M059J (cell line): ENCODE results near the gene COA8. TPM values are rescaled to one million over a fixed set of nuclear protein-coding genes. Genes with fewer than 3 reads are reported as not detected.

ENCODE experiments used
- DNase-seq: peaks from one replicate; pipeline ENCODE4 v3.0.0-alpha.2; 2012; ENCODE audit warnings: low read depth
- total RNA-seq: library from RNA; depleted of rRNA; stranded (reverse); fragments of >200 nt; shearing (Covaris generic); gene quantifications from 2 replicates; pipeline ENCODE4 v1.2.3, GENCODE V29; 2014; rRNA removed

The COA8 gene
- total RNA-seq, 1 experiment from 2014 or later, result 30.7 TPM

DNA sequence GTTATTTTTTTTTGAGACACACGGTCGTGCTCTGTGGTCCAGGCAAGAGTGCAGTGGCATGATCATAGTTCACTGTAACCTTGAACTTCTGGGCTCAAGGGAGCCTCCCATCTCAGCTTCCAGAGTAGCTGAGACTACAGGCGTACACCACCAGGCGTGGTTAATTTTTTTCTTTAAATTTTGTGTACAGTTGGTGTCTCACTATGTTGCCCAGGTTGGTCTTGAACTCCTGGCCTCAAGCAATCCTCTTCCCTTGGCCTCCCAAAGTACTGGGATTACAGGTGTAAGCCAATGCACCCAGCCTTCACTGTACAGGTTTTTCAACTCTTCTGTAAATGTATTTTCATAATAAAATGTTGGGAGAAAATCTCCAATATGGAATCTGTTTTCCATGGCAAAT, 60.5 kb downstream of the COA8 start:
- no peak for DNase-seq

DNA sequence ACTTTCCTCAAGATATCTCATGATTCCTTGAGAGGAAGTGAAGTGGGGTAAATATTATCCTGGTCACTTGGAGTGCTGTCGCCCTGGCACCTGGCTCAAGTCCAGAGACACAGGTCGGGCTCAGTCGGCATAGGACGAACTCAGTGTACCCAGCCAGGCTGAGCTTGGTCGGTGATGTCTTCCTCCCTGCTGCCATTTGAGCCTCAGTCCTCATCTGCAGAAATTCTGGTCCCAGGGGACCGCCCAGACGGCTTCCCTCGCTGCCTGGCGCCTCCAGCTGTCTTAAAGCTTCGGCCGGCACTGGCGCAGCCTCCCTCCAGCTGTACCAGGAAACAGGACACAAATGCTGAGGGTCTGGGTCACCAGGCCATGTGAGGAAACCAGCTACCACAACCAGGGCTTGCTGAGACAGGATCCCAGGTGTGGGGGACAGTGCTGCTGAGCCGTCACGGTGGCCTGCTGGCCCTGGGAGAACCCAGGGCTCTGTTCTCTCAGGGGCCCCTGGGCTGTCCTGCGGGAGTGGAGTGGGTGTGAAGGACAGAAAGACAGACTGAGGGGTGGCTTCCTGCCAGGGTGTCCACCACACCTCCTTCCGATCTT, 61.2 kb downstream of the COA8 start:
- DNase-seq, result no peak

DNA sequence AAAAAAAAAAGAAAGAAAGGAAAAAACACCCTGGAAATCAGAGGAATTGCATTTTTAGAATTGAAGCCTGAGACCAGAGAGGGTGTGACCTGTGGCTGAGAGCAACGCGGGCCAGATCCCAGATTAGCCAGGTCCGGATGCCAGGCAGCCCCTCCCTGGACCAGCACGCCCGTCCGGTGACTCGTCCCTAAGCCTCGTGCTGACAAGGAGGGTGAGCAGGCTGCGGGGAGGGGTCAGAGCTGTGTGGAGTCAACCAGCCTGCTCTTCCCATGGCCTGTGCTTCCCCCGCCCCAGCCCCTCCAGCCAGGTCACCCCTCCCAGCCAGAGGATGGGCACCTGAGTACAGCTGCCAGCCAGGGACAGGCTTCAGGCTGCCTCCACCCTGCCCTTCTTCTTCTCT, 62.1 kb downstream of the COA8 start:
- DNase-seq, result peak; percentile 76

DNA sequence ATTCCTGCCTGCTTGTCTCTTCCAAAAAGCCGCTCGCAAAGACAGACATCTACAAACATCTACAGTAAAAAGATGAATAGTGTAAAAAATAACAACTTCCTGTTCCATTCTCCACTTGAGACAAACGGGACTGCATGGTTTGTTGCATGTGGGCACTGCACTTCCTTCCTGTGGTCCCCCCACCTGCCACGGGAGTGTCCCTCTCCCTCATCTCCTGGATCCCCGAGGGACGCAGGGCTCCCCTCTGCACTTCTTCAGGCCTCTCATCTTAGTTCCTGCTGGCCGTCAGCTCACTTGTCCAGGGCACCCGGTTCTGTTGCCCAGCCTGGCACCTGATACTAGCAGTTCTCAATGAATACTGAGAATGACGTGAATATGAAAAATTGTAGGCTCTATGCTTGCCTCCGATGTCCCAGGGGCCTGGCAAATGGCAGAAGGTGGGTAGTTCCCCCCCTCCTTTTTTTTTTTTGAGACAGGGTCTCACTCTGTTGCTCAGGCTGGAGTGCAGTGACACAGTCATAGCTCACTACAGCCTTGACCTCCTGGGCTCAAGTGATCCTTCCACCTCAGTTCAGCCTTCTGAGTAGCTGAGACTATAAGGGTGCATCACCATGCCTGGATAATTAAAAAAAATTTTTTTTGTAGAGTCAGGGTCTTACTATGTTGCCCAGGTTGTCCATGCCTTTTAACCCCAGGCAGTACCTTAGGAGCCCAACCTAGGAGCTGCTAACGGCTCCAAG, 62.8 kb downstream of the COA8 start:
- DNase-seq, result no peak

DNA sequence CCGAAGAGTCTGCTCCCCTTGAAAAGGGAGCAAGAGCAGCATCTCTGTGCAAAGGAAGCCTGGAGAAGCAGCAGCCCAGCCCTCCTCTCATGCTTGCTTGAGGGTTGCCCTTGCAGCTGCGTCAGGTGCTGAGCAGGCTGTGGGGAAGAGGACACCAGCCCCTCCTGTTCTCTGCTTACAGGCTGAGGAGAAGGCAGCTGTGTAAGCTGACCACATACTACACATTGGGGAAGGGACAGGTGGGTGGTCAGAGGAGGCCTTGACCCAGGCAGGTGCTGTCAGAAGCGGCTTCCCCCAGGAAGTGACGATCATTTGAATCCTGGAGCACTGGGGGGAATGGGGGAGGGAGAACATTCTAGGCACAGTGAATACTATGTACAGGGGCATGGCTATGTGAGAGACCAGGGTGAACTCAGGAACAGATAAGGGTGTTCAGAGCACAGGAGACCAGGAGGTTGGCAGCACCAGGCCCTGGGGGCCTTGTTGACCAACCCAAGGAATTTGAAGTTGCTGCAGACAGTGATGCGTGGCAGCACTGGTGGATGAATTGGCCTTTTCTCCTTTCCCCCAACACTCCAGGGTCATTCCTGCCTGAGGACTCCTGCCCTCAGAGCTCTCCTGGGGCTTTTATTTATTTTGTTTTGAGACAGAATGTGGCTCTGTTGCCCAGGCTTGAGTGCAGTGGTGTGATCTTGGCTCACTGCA, 63.5 kb downstream of the COA8 start:
- DNase-seq, result peak; percentile 36

DNA sequence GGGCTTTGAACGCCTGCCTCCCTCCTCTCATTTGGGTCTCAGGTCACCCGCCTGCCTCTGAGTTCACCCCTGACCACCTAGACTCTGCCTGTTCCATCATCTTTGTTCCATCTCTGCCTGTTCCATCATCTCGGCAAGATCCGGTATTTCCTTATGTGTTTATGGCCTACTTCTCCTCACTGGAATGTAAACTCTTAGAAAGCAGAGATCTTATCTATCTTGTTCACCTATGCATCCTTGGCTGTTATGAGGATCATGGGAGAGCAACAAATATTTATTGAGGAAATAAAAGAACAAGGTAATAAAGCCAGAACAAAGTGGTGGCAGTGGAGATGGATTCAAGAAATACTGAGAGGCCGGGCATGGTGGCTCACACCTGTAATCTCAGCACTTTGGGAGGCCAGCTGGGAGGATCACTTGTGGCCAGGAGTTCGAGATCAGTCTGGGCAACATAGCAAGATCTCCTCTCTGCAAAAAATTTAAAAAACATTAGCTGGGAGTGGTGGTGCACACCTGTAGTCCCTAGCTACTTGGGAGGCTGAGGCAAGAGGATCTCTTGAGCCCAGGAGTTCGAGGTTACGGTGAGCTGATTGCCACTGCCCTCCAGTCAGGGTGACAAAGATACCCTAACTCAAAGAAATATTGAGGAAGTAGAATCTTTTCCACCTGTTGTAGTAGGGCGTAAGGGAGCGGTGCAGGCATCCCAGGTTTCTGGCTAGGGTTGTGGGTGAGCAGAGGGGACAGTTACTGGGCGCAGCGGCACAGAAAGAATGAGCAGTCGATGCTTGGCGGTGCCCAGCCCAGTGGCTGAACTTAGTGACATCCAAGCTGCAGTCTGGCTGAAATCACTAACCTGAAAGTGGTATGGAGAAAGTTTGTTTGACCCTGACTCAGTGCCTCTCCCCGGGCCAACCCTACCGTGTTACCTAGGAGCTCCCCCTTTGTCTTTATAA, 64.6 kb downstream of the COA8 start:
- no peak for DNase-seq

DNA sequence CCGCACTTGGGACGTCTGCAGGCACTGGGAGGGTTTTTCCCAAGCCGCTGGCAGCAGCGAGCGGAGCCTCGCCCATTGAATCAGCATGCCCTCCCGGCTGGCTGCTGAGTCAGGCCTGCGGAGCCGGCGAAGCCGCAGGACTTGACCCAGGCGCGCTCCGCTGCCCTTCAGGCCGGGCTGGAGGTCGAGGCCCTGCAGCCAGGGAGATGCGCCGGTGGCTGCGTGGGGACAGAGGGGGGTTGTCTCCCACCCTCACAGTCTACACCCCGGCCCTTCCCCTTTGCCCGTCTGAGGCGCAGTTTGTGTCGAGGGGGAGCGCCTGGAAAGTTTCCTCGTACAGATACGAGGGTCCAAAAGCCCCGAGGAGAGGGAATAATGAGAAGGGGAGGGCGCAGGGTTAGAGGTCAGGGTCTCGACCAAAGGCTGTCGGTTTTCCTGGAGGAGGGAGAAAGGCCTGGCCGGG, 65.5 kb downstream of the COA8 start:
- peak; percentile 77 for DNase-seq

DNA sequence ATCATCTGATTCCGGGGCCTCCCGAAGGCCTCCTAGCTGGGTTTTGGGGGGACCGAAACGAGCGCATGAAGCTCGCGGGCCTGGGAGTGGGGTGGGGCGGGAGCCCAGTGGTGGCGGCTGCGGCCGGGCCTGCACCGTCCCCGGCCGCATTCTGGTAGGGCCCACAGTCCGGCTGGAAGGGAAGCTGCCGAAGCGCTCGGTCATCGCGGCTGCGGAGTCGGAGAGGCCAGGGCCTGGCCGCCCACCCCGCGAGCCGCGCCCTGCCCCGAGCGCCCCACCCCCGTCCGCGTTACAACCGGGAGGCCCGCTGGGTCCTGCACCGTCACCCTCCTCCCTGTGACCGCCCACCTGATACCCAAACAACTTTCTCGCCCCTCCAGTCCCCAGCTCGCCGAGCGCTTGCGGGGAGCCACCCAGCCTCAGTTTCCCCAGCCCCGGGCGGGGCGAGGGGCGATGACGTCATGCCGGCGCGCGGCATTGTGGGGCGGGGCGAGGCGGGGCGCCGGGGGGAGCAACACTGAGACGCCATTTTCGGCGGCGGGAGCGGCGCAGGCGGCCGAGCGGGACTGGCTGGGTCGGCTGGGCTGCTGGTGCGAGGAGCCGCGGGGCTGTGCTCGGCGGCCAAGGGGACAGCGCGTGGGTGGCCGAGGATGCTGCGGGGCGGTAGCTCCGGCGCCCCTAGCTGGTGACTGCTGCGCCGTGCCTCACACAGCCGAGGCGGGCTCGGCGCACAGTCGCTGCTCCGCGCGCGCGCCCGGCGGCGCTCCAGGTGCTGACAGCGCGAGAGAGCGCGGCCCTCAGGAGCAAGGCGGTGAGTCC, 66.1 kb downstream of the COA8 start, which contains the start of gene KLC1:
Gene KLC1, plus strand, starts transcription at position 528 of the 819 bp plus-strand sequence. CDS start 25,354 bp downstream, outside the sequence.
- peak; percentile 51 for DNase-seq

DNA sequence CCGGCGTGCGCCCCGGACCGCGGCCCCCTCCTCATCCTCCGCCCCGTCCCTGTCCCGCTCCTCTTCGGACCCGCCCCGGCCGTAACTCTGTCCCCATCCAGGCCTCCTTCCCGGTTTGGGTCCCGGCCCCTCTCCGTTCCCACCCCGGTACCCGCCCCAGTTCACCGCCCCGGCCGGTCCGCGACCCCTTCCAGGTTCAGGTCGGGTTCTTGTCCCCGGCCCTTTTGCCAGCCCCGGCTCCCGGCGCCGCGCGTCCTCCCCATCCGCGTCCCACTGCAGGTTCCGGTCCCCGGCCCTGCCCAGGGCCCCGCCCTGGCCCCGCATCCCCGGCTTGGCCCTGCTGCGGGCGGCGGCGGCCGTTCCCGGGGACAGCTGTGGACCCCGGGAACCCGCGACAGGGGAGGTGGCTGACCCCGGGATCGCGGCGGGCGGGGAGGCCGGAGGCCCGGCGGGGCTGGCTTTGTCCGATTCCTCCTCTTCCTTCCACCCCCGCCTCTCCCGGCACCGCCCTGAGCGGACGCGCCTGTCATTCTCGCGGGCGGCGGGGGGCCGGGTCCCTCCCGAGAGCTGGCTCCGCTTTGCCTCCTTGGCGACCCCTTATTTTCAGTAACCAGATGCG, 66.9 kb downstream of the COA8 start:
- DNase-seq, result no peak

DNA sequence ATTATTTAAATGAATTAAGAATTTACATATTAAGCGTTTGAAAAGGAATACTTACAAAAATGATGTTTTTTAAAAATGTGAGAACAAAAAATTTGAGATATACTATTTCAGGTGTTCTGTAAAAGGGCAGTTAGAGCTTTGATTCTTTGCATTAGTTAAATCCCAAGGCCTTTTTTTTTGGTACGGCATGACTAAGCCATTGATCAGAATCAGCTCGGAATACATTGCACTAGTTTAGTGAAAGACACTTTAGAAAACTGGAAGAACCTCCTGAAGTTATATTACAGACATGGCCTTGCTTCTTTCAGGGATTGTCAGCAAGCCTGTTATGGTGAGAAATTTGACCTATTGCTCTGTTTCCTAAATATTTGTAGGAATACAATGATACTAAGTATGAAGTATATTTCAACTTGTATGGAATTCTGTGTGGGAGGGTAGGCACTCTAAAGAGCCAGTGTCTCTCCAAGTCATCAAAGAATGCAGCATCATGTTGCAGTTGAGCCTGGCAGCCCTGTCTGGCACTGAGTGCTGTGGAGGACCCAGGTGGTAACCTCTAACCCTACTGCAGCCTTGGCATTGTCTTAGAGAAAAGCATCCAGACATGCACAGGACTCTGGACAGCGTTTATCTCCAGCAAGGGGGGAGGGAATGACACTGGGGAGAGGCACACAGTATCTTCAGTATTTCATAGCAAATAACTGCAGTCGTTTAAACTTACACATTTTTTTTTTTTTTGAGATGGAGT, 67.8 kb downstream of the COA8 start:
- no peak for DNase-seq

DNA sequence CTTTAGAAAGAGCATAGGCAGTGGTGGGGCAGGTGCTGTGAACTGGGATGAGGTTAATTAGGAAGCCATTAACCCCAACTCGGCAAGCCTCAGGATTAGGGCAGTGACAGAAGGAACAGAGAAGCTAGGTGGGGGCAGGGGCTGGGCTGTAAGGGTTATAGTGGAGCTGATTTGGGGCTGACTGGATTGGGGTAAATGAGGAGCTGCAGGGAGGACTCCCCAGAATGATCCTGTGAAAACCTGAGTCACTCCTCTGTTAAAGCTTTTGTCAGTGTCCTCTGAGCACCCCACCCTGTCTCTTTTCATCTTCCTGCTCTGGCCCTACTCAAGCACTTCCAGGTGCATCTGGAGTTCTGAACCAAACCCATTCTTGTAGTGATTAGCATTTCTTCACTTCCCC, 70.6 kb downstream of the COA8 start:
- DNase-seq, result no peak

DNA sequence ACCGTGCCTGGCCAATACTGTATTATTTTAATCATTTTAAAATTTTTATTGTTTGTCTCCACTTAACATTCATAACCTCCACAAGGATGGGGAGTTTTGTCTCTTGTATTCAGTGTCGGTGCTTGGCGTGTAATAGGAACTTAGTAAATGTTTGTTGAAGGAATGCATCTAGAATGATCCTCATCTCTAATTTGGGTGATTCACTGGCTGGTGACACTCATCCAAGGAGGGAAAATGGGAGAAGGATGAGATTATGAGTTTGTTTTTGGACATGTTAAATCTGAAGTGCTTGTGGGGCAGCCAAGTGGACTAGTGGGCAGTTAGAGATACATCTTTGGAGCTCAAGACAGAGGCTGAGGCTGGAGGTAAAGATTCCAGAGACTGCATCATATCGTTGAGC, 71.4 kb downstream of the COA8 start:
- no peak for DNase-seq

DNA sequence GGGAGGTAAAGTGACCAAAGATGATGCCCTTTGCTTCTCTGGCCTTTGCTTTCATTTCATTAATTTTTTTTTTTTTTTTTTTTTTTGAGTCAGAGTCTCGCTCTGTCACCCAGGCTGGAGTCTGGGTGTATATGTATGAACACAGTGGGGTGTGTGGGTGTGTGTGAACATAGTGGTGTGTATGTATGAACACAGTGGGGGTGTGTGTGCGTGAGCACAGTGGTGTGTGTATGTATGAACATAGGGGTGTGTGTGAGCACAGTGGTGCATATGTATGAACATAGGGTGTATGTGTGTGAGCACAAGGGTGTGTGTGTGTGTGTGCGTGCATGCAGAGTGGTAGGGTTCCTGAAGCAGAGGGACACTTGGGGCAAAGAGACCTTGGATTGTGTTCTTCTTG, 75.8 kb downstream of the COA8 start:
- DNase-seq, result no peak

Other genes starting within 250 kb of the COA8 start
- gene EIF5, start 228.7 kb upstream of the COA8 start, total RNA-seq, result 98.4 and 136 TPM in 2 replicates
- gene MARK3, start 177.5 kb upstream of the COA8 start, total RNA-seq, result 27.2 and 40.0 TPM in 2 replicates
- 42.2 and 63.3 TPM in 2 replicates for gene CKB, start 40.1 kb upstream of the COA8 start, total RNA-seq
- gene TRMT61A, start 33.8 kb upstream of the COA8 start, total RNA-seq, result 4.8 and 8.1 TPM in 2 replicates
- 18.6 and 22.6 TPM in 2 replicates for gene BAG5, start 303 bp upstream of the COA8 start, total RNA-seq
- gene KLC1, start 66.3 kb downstream of the COA8 start, total RNA-seq, result 60.9 and 101 TPM in 2 replicates
- 28.2 and 29.8 TPM in 2 replicates for gene XRCC3, start 152.5 kb downstream of the COA8 start, total RNA-seq
- 27.6 and 32.3 TPM in 2 replicates for gene ZFYVE21, start 152.8 kb downstream of the COA8 start, total RNA-seq